KOPT-K1 (cell line): ENCODE measurements around the gene ARHGEF12.

Experiments used
- H3K27ac ChIP-seq: fragments of 200-600 bp; sonication (generic); 2 replicates; pipeline ENCODE4 v1.5.1; 2016; ENCODE audit warnings: antibody characterized with exemption, mild to moderate bottlenecking, low read depth, low read length; ENCODE audit not compliant: poor library complexity, severe bottlenecking
- H3K36me3 ChIP-seq: fragments of 200-600 bp; sonication (generic); 2 replicates; pipeline ENCODE4 v1.5.1; 2017; ENCODE audit warnings: antibody characterized with exemption, mild to moderate bottlenecking, low read length, moderate library complexity; ENCODE audit not compliant: insufficient read depth
- H3K9me3 ChIP-seq: fragments of 200-600 bp; sonication (generic); 2 replicates; pipeline ENCODE4 v1.5.1; 2017; ENCODE audit warnings: antibody characterized with exemption, low read length, mild to moderate bottlenecking; ENCODE audit not compliant: insufficient read depth, poor library complexity, severe bottlenecking

Gene ARHGEF12

DNA sequence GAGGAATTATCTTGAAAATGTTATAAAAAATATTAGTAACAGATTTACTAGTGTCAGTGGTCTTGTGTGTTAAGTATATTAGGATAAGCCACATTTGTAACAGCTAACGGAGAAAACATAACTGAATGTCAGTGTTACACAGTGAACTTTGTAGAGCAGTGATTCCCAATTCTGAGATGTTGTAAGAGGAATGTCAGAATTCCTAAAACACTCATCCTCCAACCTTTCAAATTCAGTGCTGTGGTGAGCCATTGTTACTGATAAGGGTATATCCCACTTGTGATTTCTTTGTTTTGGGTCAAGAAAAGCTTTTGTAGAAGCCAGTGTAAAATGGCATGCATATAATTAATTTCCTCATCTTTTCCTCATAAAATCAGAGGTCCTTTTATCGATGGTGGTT lies 61.9 kb downstream of the ARHGEF12 start:
- Histone ChIP-seq H3K9me3 (no peaks in the 10 kb centered on the region), H3K27ac (no peak overlapping the region), H3K36me3 (no peaks in the 10 kb centered on the region)

DNA sequence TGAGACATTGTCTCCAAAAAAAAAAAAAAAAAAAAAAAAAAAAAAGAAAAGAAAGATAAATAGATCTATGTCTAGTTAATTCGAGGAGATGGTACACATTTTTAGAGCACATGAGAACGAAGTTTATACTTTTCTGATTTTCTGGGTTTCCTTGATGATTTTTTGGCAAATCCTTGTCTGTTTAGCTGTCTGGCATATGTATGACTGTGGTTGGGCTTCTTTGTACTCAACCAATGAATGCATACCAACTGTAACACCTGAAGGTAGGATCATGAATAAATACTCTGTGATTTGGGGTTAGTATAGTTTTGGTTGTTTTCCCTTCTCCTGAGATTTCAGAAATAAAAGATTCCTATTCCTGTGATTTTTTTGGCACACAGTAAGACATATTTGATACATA lies 63.1 kb downstream of the ARHGEF12 start:
- Histone ChIP-seq H3K36me3 (no peaks in the 10 kb centered on the region), H3K9me3 (no peaks in the 10 kb centered on the region), H3K27ac (no peak overlapping the region)

DNA sequence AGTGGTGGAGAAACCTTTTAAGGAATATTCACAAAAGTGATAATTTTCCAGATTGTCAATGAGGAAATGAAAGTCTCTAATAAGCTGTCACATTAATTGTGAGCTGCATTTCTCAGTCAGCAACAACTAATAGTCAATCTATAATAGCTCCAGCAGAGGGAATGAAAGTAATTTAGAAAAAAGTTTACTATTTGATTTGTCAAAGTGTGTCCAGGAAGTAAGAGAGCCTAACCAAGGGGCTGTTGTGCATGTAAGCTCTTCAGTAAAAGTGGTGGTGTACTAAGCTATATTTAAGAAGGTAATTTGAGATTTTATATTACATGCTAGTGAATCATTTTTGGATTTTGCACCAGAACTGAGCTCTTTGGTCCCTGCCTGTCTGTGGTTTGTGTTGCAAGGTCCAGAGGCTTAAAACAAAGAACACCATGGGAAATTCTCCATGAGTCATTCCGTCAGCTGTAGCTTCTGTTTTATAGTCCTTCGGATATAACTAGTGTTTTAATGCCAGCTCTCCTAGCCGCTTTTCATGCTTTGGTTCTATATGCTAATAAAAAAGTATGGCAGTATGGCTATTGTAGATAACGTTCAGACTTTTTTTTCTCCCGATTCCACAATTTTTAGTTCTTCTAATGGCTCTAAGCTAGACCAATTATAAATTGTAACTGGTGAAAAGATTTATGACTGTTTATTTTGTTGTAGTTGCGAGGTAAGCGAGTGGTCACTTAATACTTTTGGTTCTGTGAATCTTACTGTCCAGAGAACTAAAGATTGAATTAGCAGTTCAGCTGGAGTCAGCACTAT lies 64.6 kb downstream of the ARHGEF12 start:
- no peaks in the 10 kb centered on the region for H3K36me3 ChIP-seq
- H3K27ac ChIP-seq: no peak overlapping the region

DNA sequence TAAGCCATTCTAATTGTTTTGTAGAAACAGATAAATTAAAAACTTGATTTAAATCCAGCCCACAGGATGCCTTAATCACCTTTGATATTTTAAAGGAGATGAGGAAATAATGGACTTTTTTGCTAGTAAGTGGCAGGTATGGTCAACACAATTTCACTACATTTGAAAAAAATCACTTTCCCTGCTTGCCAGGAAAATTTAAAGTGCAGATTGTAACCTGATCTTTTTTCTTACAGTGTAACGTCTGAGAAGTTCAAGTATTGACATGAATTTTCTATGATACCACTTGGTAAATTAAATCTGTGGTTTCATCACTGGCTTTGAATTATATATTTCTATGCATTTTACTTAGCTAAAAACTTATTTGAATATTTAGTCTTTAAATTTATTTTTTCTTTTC lies 65.3 kb downstream of the ARHGEF12 start:
- Histone ChIP-seq H3K36me3 (no peaks in the 10 kb centered on the region), H3K9me3 (no peaks in the 10 kb centered on the region), H3K27ac (no peak overlapping the region)

More for the DNA sequence above, 64.6 kb downstream of the ARHGEF12 start:
- no peaks in the 10 kb centered on the region for H3K9me3 ChIP-seq

DNA sequence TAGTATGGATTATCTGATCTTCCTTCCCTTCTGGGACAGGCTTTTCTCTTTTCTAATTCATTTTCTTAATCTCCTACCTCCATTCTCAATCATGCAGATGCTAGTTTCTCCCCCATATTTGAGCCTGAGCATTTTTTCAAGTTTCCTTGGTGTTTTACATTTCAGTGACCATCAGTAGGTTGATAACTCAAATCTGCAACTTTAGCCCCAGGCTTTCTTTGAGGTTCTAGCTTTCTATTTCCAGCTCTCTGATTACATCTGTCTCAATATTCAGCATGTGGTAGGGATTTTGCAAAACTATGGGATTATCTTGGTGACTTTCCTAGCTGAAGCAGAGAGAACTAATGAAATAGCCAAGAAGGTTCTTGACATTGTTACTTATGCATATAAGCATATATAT lies 67.8 kb downstream of the ARHGEF12 start:
- Histone ChIP-seq H3K9me3 (no peaks in the 10 kb centered on the region), H3K27ac (no peak overlapping the region), H3K36me3 (no peaks in the 10 kb centered on the region)

DNA sequence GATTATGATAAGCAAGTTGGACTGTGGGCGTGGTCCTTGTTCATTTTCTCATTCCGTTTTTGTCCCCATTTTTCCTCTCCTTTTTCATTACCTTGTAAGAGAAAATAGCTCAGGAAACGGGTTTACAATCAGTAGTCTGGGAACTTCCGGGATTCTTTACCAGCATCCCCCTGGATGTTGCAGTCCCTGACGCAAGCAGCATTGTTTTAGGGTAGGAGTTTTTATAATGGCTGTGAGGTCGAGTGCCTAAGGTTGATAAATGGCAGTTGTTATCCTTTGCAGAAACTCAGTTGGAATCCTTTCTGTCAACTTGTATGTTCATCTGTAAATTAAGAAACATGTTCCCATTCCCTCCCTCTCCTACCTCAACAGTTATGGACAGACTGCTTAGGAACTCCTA lies 68.3 kb downstream of the ARHGEF12 start:
- no peaks in the 10 kb centered on the region for H3K36me3 ChIP-seq
- H3K27ac ChIP-seq: no peak overlapping the region
- no peaks in the 10 kb centered on the region for H3K9me3 ChIP-seq

DNA sequence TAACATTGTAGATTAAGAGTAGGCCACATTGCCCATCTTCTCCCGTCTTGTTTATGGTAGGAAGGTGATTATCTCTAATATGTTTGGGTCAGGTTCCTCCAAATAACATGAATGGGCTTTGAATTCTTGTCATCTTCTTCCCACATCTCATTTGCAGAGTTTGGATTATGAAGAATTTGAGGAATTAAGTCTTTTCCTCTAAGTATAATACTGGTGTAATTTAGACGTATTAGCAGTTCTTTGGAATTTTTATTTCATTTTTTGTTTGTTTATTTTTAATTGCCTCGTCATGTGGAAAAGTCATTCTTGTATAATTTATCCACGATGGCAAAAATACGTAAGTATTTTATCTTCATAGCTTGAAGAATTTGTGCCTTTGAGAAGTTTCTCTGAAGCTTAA lies 73.4 kb downstream of the ARHGEF12 start:
- Histone ChIP-seq H3K9me3 (no peaks in the 10 kb centered on the region), H3K27ac (no peak overlapping the region), H3K36me3 (no peaks in the 10 kb centered on the region)

DNA sequence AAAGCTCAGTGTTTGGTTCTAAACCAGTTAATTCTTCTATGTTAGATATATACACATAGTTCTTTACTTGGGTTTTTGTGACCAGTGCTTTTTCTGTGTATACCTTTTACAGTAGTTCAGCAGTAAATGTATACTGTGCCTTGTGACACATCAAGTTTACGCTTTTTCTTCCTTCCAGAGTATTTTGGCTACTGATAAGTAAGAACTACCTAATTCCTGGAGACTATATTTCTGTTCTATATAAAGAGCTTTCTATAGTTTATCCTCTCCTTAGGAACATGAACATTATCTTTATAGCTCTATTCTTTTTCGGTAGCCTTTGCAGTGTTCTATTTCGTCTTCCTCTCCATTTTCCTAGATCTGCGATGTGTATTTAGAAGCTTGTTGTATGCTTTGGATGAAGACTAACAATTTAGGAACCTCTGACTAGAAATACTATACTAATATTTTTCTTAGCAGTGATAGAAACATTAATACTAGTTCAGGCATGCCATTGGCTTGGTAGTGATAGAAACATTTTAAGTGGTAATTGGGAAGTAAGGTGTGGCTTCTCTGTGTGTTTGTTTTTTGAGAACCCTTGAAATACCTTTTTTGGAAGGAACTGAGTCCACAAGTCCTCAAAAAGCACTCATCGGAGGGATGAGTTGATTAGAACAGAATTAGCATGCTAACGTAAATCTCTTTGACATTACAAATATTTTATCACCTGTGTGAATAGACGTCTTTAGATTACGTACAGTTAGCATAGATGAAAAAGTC lies 74.6 kb downstream of the ARHGEF12 start:
- Histone ChIP-seq H3K36me3 (no peaks in the 10 kb centered on the region), H3K9me3 (no peaks in the 10 kb centered on the region), H3K27ac (no peak overlapping the region)

DNA sequence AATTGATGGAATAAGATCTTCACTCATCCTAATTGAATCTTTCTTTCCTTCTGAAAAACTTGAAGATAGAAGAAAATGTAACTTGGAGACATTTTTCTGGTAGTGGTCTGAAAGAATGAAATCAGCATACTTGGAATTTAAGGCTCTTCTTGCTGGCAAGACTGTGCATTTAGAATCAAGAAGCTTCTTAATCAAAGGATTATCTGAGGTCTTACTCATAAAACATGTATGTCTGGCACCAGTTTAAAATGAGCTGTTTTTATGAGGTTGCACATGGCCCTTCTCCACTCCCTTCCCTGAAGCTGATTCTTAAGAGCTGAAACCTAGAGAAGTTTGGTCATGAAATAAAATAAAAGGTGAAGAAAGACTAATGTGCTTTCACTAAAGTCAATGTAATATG lies 77.3 kb downstream of the ARHGEF12 start:
- H3K27ac ChIP-seq: no peak overlapping the region
- no peaks in the 10 kb centered on the region for H3K9me3 ChIP-seq
- H3K36me3 ChIP-seq: no peaks in the 10 kb centered on the region

DNA sequence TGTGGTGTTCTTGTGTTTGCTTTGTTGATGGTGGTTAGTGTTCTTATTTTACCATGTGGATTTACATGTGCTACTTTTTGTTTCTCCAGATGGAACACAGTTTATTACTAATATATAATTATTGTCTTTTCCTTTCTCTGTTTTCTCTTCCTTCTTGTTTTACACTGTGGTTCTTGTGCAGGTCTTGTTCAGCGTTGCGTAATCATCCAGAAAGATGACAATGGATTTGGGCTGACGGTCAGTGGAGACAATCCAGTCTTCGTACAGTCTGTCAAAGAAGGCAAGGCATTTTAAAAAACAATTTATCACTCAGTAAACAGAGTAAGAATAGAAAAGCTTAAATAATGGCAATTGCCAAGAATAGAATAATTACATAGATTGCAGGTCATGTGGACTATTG lies 84.4 kb downstream of the ARHGEF12 start:
- no peaks in the 10 kb centered on the region for H3K36me3 ChIP-seq
- no peaks in the 10 kb centered on the region for H3K9me3 ChIP-seq

DNA sequence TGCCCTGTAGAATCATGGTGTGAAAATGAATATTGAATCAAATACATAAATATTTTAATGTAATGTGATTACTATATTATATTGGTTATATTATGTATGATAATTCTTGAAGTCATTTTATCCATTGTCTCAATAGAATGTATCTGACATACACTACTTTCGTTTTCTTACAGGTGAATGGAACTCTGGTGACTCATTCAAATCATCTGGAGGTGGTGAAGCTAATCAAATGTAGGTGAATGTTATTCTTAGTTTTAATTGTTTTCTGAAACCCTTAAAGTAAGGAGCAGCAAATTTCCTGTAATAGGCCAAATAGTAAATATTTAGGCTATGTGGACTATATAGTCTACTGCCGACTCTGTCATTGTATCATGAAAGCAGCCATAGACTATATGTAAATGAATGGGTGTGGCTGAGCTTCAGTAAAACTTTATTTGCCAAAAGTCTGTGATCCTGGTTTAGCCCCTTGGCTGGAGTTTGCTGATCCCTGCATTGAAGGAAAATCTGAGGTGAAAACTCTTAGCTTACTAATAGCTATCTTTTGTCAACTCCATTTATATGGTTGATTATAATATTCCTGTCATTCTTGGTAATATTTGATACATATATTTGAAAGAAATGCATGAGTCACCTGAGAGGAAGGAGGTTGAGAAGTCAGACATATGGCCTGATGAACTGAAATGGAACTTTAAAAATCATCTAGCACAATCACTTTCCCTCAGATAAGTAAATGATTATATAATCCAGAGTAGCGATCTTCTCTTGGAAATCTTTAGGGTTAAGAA lies 88.2 kb downstream of the ARHGEF12 start:
- H3K27ac ChIP-seq: no peak overlapping the region
- H3K36me3 ChIP-seq: no peaks in the 10 kb centered on the region
- no peaks in the 10 kb centered on the region for H3K9me3 ChIP-seq

More for the DNA sequence above, 84.4 kb downstream of the ARHGEF12 start:
- H3K27ac ChIP-seq: no peak overlapping the region

DNA sequence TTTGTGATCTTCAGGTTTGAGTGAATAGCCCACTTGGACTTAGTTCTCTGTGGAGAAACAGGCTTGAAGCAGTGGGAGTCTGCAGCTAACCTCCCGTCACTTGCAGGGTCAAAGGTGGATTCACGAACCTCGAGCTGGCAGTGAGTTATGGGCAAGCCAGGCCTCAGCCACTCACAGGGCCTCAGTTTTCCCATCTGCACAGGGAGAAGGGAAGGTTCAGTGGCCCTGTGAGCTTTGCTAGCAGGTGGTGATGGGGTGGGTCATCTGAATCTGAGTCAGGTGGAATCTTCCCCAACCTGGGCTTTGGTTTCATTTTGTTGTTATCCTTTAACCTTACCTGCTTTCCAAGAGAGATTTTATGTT lies 88.7 kb downstream of the ARHGEF12 start:
- Histone ChIP-seq H3K9me3 (no peaks in the 10 kb centered on the region), H3K36me3 (no peaks in the 10 kb centered on the region), H3K27ac (no peak overlapping the region)

DNA sequence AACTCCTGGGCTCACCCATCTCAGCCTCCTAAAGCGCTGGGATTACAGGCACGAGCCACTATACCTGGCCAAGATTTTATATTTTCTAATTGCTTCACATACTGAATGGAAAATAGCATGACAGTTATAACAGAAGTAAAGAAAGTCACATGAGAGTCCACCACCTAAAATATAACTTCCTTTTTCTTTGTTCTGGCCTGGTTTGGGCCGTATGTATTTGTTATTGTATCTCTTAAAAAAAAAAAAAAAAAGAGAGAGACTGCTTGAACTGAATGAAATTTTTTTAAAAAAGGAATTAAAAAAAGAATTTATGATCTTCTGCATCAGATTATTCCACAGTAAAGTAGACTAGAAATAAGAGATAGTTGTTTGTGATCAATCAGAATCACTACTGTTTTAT lies 89.3 kb downstream of the ARHGEF12 start:
- no peaks in the 10 kb centered on the region for H3K9me3 ChIP-seq
- no peaks in the 10 kb centered on the region for H3K36me3 ChIP-seq
- H3K27ac ChIP-seq: no peak overlapping the region

DNA sequence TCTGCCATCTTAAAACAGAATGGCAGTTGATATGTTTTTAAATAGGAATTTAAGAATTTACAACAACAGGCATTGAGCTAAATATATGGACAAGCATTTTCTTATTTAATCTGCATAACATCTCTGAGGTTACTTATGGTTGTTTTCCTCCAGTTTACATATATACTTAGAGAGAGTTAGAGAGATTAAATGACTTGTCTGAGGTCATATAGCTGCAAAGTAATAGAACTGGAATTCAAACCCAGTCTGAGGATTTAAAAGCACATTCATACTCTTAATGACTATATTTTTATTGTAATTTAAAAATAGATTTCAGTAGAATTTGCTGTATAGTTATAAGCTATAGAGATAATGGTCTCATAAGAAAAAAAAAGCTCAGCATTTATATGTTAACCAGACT lies 93.9 kb downstream of the ARHGEF12 start:
- H3K9me3 ChIP-seq: no peaks in the 10 kb centered on the region
- H3K27ac ChIP-seq: no peak overlapping the region
- no peaks in the 10 kb centered on the region for H3K36me3 ChIP-seq

DNA sequence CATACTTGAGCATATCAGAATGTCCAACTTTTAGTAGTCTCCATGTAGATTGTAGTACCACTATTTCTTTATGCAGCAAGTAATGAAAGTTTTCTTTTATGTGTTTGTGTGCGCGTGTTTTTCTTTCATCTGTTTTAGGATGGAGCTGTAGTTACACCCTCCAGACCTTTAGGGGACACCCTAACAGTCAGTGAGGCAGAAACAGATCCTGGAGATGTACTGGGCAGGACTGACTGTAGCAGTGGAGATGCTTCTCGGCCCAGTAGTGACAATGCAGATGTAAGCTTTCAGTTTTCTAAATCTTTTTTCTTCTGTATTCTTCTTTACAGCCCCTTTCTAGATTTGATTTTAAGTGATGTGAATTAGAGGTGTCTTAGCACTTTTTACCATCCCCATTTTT lies 95.4 kb downstream of the ARHGEF12 start:
- H3K27ac ChIP-seq: no peak overlapping the region
- H3K9me3 ChIP-seq: no peaks in the 10 kb centered on the region
- no peaks in the 10 kb centered on the region for H3K36me3 ChIP-seq
